Pancreas (tissue), 10 donors: ENCODE results near the gene EMC1. TPM values are rescaled to one million over a fixed set of nuclear protein-coding genes. Genes with fewer than 3 reads are reported as not detected.

Source experiments
- ATAC-seq, 4 donors: fragments of 200-7000 bp; cut with Tn5 transposase; one replicate each; pipeline versions ENCODE4 v1.8.0 to v1.9.1; 2020; ENCODE audit warnings: mild to moderate bottlenecking in 4 of 4, moderate library complexity in 4 of 4
- DNase-seq, 6 donors: peaks; one replicate each; pipeline ENCODE4 v3.0.0-alpha.2; 2020
- FAIRE-seq: peaks from 2 replicates; lab custom pipeline; 2012; peaks lifted over from hg19 to GRCh38; lab: Jason Lieb, UNC
- H3K27ac ChIP-seq, 4 donors: fragments of 200-600 bp; sonication (generic); 1 replicate in 3 of 4; 2 replicates in 1 of 4; pipeline versions ENCODE4 v1.5.0 to v1.8.0; 2020
- H3K27me3 ChIP-seq, 4 donors: fragments of 200-600 bp; one replicate each; pipeline ENCODE4 v1.8.0; 2021
- H3K36me3 ChIP-seq, 3 donors: fragments of 200-600 bp; sonication (generic) in 1 of 3; one replicate each; pipeline versions ENCODE4 v1.5.0 to v1.8.0; 2020 to 2021
- H3K4me1 ChIP-seq, 3 donors: fragments of 200-600 bp; one replicate each; pipeline ENCODE4 v1.8.0; 2021
- H3K4me3 ChIP-seq, 4 donors: fragments of 200-600 bp; sonication (generic) in 2 of 4; one replicate each; pipeline versions ENCODE4 v1.5.0 to v1.8.0; 2020 to 2021
- H3K9me3 ChIP-seq, 4 donors: fragments of 200-600 bp; one replicate each; pipeline ENCODE4 v1.8.0; 2021
- CTCF ChIP-seq, 4 donors: fragments of 200-600 bp; sonication (generic) in 3 of 4; IDR thresholded peaks; one replicate each; pipeline versions ENCODE4 v1.5.0 to v1.8.0; 2021; ENCODE audit warnings: antibody characterized with exemption in 4 of 4
- WGBS, 2 donors: extraction: QIAGEN DNeasy Blood & Tissue Kit; methylation state at CpG; one replicate each; pipeline ENCODE4 v1.1.7; 2013; 5-methylcytosine and 5-hydroxymethylcytosine counted together
- intact Hi-C, 3 donors: fragments of 100-400 bp; cut with DNase I; formaldehyde crosslinking; loops; one replicate each; pipeline versions ENCODE4 v1.11.1 to v1.14.2; 2022
- polyA plus RNA-seq, 2 donors: library from polyadenylated mRNA; stranded (reverse); fragments of 200-250 nt; gene quantifications; one replicate each; pipeline ENCODE4 v1.2.3, GENCODE V29; 2013
- total RNA-seq, 6 donors: library from RNA; stranded (reverse); fragmentation: NEBNext Ultra II Directional in 4 of 6; extraction: Animal tissue kit (Norgen Biotek cat#: 25700) in 4 of 6; gene quantifications; one replicate each; pipeline versions ENCODE4 v1.2.1 to v1.2.4, GENCODE V29; 2021 to 2023
- donor health status: healthy with polysubstance abuse.
- donor health status: DM: no; HTN: no; CAD: no; lungs with moderate emphysema.
- donor health status: DM: no; HTN: no; CAD: no.
- donor health status: control.
- donor health status: control.
- donor health status: Bipolar disorder and iron deficiency.
- donor health status: DM: yes; HTN: yes; CAD: no.
- donor health status: DM: no; HTN: no; CAD: no.
- donor health status: DM: no; HTN: no; CAD: no.
- donor health status: DM: yes; HTN: yes; CAD: no.

The EMC1 gene
- total and polyA plus RNA-seq, 8 donors: 9.2 to 21.0 (median 14.8) TPM

- Histone ChIP-seq H3K4me1 (no peaks in the 10 kb centered on the region), H3K36me3 (peaks cover 4 to 32% (median 12%) of the 10 kb centered on the region in 3 donors), H3K4me3 (no peak overlapping the region), H3K27me3 (no peaks in the 10 kb centered on the region), H3K27ac (no peak overlapping the region), H3K9me3 (no peaks in the 10 kb centered on the region)
- FAIRE-seq: no peak
- no peak for DNase-seq
- no peak for ATAC-seq
- no peak for TF ChIP-seq CTCF (IDR thresholded peaks at IDR 0.05)
- WGBS, 2 donors: 86 to 87% methylated on average over 5 of the region's 5 CpGs
- intact Hi-C loops: no loop called here
Measured at GRCh38 chr1:19262744-19263143, 11.4 kb upstream of the EMC1 start.

- H3K36me3 ChIP-seq: peaks cover 4 to 39% (median 12%) of the 10 kb centered on the region in 3 donors
- ATAC-seq (peak in 1 of 4 donors; percentile 14), FAIRE-seq (no peak), DNase-seq (no peak)
- TF ChIP-seq CTCF (IDR thresholded peaks at IDR 0.05): no peak
- H3K27me3 ChIP-seq: no peaks in the 10 kb centered on the region
- no peak overlapping the region for H3K4me3 ChIP-seq
- no peak overlapping the region for H3K27ac ChIP-seq
- intact Hi-C loops: no loop called here
- no peaks in the 10 kb centered on the region for H3K9me3 ChIP-seq
- no peaks in the 10 kb centered on the region for H3K4me1 ChIP-seq
- WGBS, 2 donors: 43 to 52% methylated on average over 5 of the region's 5 CpGs
Measured at GRCh38 chr1:19262047-19262446, 10.7 kb upstream of the EMC1 start.

- WGBS, 2 donors: 76 to 77% methylated on average over 21 of the region's 21 CpGs
- DNase-seq (no peak), ATAC-seq (peak in 3 of 4 donors; percentile 32 to 77 (median 61)), FAIRE-seq (no peak)
- no peak overlapping the region for H3K27ac ChIP-seq
- intact Hi-C loops: no loop called here
- no peak for TF ChIP-seq CTCF (IDR thresholded peaks at IDR 0.05)
- no peaks in the 10 kb centered on the region for H3K27me3 ChIP-seq
- no peaks in the 10 kb centered on the region for H3K9me3 ChIP-seq
- no peaks in the 10 kb centered on the region for H3K4me1 ChIP-seq
- H3K36me3 ChIP-seq: peaks cover under 1 to 48% (median 12%) of the 10 kb centered on the region in 3 donors
- H3K4me3 ChIP-seq: no peak overlapping the region
Measured at GRCh38 chr1:19260211-19261138, 9.2 kb upstream of the EMC1 start.

- intact Hi-C loops: no loop called here
- FAIRE-seq (no peak), DNase-seq (no peak), ATAC-seq (no peak)
- H3K9me3 ChIP-seq: no peaks in the 10 kb centered on the region
- no peak for TF ChIP-seq CTCF (IDR thresholded peaks at IDR 0.05)
- peaks cover 0 to 48% (median 12%) of the 10 kb centered on the region in 3 donors for H3K36me3 ChIP-seq
- H3K27ac ChIP-seq: no peak overlapping the region
- H3K4me1 ChIP-seq: peaks cover 0 to 4% (median 2%) of the 10 kb centered on the region in 3 donors
- no peaks in the 10 kb centered on the region for H3K27me3 ChIP-seq
- H3K4me3 ChIP-seq: no peak overlapping the region
- WGBS, 2 donors: 91 to 94% methylated on average over 10 of the region's 10 CpGs
Measured at GRCh38 chr1:19258353-19258752, 7.0 kb upstream of the EMC1 start.
